HG03354 (cell line): ENCODE measurements around the gene KCNJ14.
A peak's percentile ranks its signal among the peaks of the same experiment; 100 is the strongest.

Source experiments
- ATAC-seq: cut with Tn5 transposase; IDR thresholded peaks from one replicate; pipeline ENCODE4 v1.9.1; 2021; ENCODE audit warnings: mild to moderate bottlenecking; ENCODE audit not compliant: unreplicated experiment, poor library complexity, severe bottlenecking

Gene KCNJ14

GRCh38 chr19:48468772-48469288 lies 13.5 kb downstream of the KCNJ14 start:
- peak; percentile 88 for ATAC-seq

DNA sequence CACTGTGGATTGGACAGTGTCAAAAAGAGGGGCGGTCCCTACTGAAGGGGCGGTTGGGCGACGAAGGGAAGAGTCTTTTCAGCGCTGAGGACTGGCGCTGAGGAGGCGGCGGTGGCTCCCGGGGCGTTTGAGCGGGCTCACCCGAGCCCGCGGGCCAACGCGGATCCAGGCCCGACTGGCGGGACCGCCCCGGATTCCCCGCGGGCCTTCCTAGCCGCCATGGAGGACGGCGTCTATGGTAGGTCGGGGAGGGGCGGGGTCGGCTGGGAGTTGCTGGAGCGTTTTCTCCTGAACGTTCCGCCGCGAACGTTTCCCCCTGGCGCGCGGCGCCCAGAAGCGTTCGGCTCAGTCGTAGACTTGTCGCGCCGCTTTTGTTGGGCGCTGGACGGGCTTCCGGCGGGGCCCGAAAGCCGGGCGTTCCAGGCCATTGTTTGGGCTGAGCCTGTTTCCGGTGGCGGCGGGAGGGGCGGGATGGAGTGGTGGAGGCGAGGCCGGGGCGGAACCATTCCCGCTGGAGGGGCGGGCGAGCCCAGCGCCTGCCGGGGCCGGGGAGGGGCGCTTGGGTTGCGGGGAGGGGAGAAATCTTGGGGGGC lies 14.0 kb downstream of the KCNJ14 start, which contains the start of gene CYTH2:
CYTH2 (plus strand) TSS at position 81 of the 593 bp plus-strand sequence; CDS start at position 220, 139 bp downstream.
- peak; percentile 18 for ATAC-seq

GRCh38 chr19:48469934-48470680 lies 14.7 kb downstream of the KCNJ14 start:
- ATAC-seq = no peak

DNA sequence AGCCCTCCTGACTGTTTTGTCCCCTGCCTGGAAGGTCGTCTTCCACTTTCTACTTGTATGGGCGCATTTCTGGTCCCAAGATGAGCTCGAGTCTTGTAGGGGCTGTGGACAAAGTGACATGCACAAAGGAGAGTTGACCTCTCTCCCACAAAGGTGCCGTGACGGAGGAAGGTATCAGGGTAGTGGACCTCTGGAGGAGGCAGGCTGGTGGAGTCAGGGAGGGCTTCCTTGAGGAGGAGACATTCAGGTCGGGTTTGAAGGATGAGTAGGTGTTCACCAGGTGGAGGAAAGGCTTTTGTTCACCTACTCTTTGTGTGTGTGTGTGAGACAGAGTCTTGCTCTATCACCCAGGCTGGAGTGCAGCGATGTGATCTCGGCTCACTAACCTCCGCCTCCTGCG lies 15.5 kb downstream of the KCNJ14 start:
- ATAC-seq = no peak

DNA sequence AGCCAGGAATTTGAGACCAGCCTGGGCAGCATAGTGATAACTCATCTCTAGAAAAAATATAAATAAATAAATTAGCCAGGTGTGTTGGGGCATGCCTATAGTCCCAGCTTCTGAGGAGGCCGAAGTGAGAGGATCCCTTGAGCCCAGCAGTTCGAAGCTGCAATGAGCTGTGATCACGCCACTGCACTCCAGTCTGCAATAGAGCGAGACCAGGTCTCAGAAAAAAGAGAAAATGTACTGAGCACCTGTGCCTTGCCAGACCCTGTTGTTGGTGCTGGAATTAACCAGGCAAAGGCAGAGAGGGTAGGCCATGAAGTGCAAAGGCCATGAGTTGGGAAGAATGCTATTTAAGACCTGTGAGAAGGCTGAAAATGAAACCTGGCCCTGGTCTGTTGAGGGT lies 16.5 kb downstream of the KCNJ14 start:
- ATAC-seq = no peak

DNA sequence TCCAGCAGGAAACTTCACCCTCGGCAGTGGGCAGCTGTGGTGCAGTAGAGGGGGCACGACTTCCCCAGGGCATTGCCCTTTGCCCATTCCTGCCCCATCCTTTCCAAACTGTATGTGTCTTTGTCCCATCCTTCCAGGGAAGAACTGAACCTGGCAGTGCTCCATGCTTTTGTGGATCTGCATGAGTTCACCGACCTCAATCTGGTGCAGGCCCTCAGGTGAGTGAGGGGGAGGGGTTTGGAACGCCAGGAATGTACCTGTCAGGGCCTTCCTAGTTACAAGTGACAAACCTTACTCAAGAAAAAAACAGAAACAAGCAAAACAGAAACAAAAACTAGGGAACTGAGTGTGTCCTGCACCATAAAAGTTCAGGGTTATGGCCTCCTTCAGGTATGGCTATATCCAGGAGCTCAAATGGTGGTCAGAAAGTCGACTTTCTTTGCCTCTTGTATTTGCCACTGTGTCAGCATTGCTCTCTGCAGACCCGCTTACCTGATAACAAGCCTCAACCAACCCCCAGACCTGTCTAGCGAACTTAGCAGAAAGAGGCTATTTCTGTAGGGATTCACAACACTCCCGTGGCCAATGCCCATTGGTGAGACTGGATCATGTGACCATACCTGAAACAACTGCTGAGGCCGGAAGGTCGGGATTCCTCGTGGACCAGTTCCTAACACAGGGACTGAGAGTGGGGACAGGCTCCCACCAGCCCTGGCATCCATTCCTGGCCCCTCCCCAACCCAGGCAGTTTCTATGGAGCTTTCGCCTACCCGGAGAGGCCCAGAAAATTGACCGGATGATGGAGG lies 18.0 kb downstream of the KCNJ14 start:
- ATAC-seq = no peak

DNA sequence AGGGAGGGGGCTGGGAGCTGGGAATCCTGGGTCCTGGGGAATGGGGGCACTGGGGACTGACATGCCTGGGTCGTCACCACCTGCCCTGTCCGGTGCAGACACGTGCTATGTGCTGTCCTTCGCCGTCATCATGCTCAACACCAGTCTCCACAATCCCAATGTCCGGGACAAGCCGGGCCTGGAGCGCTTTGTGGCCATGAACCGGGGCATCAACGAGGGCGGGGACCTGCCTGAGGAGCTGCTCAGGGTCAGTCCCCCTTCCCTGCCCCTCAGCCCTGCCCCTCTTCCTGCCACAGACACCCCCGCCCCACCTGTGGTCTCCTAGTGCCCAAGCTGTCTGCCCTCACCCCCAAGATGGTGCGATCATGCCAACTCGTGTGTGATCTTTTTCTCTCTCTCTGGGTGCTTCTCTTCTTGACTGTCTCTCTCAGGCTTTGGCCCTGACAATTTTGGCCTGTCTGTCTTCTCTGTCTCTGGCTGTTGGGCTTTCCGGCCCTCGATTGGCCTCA lies 18.8 kb downstream of the KCNJ14 start:
- ATAC-seq = no peak

DNA sequence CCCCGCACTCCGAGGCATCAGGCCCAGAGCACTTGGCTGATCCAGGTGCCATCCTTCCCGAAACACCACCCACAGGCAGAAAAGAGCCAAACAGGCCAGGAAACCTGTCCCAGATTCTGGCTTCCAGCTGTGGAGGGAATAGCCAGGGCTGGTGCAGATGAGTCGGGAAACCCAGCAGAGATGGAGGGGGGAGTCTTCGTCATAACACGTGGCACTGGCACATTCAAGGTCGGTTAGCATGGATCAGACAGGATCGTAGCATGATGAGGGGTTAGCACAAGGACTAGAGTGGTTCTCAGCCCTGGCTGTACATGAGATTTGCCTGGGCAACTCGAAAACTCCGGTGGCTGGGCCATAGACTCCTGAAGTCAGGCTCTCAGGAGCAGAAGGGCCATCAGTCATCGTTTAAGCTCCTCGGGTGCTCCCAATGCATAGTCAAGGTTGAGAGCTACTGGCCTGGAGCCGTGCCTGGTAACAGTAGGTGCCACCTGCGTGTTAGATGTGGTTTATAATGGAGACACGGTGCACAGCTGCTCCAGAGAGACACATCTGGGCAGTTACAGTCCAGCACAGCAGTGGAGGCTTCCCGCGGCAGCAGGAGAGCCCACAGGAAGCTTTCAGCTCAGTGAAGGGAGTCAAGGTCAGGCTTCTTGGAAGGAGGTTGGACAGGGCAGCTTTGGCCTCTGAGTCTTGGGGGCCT lies 20.1 kb downstream of the KCNJ14 start:
- no peak for ATAC-seq

GRCh38 chr19:48476176-48476575 lies 20.8 kb downstream of the KCNJ14 start:
- ATAC-seq = no peak

GRCh38 chr19:48477067-48477685 lies 21.8 kb downstream of the KCNJ14 start:
- no peak for ATAC-seq

- ATAC-seq = no peak
These were observed 22.4 kb downstream of the KCNJ14 start for GRCh38 chr19:48477698-48478338.

- ATAC-seq = no peak
These were observed 23.2 kb downstream of the KCNJ14 start for GRCh38 chr19:48478339-48479256.

- no peak for ATAC-seq
These were observed 24.3 kb downstream of the KCNJ14 start for GRCh38 chr19:48479686-48480085.

DNA sequence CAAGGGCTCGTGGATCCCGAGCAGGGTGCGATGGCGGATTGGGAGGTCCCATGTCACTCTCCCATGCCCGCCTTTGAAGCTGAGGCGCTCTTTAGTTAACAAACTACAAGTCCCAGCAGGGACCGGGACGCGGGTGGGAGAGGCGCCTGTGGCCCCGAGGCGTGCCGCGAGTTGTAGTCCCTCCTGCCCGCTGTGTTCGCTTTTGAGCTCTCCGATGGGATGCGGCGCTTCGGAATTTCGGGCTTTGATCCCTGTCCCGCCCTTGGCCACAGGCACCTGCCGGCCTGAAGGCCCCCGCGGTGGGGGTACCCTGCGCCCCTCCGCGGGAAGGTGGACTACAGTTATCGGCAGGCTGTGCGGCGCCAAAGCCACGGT lies 24.8 kb downstream of the KCNJ14 start:
- ATAC-seq = no peak

GRCh38 chr19:48480558-48481500 lies 25.5 kb downstream of the KCNJ14 start:
- no peak for ATAC-seq

- no peak for ATAC-seq
These were observed 26.7 kb downstream of the KCNJ14 start for GRCh38 chr19:48481846-48482639.
